ENCODE results near the gene FAM163A.

DNA sequence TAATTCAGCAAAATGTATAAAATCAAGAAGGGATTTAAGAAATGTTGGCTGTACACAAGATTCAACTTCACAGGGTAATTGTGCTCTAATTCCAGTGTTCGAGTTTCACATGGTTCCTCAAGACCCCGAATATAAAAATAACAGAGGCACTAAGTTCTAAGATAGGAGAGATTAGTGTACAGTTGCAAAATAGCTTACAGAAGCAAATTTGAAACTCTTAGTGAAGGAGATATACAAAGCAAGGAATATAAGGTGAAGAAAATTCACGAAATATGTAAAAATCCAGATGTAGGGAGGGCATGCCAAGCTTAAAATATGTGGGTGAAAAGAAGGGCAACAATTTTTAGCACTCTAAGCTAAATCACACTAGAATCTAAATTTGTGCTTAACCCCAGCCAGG lies 105.1 kb downstream of the FAM163A start:
- TF ChIP-seq, protein P1, sequence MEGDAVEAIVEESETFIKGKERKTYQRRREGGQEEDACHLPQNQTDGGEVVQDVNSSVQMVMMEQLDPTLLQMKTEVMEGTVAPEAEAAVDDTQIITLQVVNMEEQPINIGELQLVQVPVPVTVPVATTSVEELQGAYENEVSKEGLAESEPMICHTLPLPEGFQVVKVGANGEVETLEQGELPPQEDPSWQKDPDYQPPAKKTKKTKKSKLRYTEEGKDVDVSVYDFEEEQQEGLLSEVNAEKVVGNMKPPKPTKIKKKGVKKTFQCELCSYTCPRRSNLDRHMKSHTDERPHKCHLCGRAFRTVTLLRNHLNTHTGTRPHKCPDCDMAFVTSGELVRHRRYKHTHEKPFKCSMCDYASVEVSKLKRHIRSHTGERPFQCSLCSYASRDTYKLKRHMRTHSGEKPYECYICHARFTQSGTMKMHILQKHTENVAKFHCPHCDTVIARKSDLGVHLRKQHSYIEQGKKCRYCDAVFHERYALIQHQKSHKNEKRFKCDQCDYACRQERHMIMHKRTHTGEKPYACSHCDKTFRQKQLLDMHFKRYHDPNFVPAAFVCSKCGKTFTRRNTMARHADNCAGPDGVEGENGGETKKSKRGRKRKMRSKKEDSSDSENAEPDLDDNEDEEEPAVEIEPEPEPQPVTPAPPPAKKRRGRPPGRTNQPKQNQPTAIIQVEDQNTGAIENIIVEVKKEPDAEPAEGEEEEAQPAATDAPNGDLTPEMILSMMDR (conservative IDR thresholded peaks at IDR 0.05; ENCODE audit: low read length) = no peak
- no peak for TF ChIP-seq EZH2phosphoT487 (IDR thresholded peaks at IDR 0.05; ENCODE audit: borderline replicate concordance)
